ENCODE data around the gene SETMAR. TPM values are rescaled to one million over a fixed set of nuclear protein-coding genes. Genes with fewer than 3 reads are reported as not detected.

The SETMAR gene
- total RNA-seq (10 to 100 TPM in 3 of 5 donors, 1 to 10 TPM in 2; 3.1 to 28.0 (median 10.5) TPM), polyA plus RNA-seq (10 to 100 TPM; 11.5 to 15.7 (median 14.9) TPM)
- long read RNA-seq, donor 1, result 0 reads
- long read RNA-seq, donor 2, partial matches to known transcripts, result 0 of 1 reads
- long read RNA-seq, donor 2, other reads (novel, unspliced or antisense), result 0 of 1 reads
- long read RNA-seq, donor 3, partial matches to known transcripts, result 0 of 1 reads
- long read RNA-seq, donor 3, other reads (novel, unspliced or antisense), result 0 of 1 reads
- long read RNA-seq, donor 4, partial matches to known transcripts, result 0 of 1 reads
- long read RNA-seq, donor 4, other reads (novel, unspliced or antisense), result 0 of 1 reads
- long read RNA-seq, donor 5, partial matches to known transcripts, result 0 of 16 reads
- long read RNA-seq, donor 5, other reads (novel, unspliced or antisense), result 16 of 16 reads
- long read RNA-seq, donor 6, result 0 reads
- long read RNA-seq, donor 7, partial matches to known transcripts, result 0 of 2 reads
- long read RNA-seq, donor 7, other reads (novel, unspliced or antisense), result 0 of 2 reads
- long read RNA-seq, donor 8, partial matches to known transcripts, result 0 of 5 reads
- long read RNA-seq, donor 8, other reads (novel, unspliced or antisense), result 0 of 5 reads
- long read RNA-seq, donor 9, partial matches to known transcripts, result 0 of 2 reads
- long read RNA-seq, donor 9, other reads (novel, unspliced or antisense), result 0 of 2 reads
- long read RNA-seq, donor 10, result 0 reads

GRCh38 chr3:4303187-4304123, at the start of gene SETMAR:
Gene SETMAR (plus strand): TSS chr3:4303369. CDS start chr3:4303371, 2 bp downstream.
- Histone ChIP-seq H3K4me3 (peak within 1 kb of the TSS; percentile 56 to 81 (median 76)), H3K9me3 (no peaks in the 10 kb centered on the region), H3K36me3 (peaks cover 0 to 5% (median 2%) of the 10 kb centered on the region in 4 donors), H3K27me3 (no peaks in the 10 kb centered on the region), H3K27ac (peak within 1 kb of the TSS; percentile 91 to 98 (median 95)), H3K4me1 (peaks cover 13 to 45% (median 25%) of the 10 kb centered on the region in 4 donors)
- TF ChIP-seq POLR2AphosphoS5 (IDR thresholded peaks at IDR 0.05) (peak; percentile 65 to 69 (median 66)), CTCF (IDR thresholded peaks at IDR 0.05) (no peak), POLR2A (IDR thresholded peaks at IDR 0.05) (no peak)
- DNase-seq, result peak; percentile 92 to 96
- 0 to 1% (median 1%) methylated on average over 41 to 62 of the region's 62 CpGs for WGBS, 5 donors
- intact Hi-C loops (cut with DNase I; ENCODE audit: low total_unique reads), result no loop called here

- H3K27me3 ChIP-seq, result no peaks in the 10 kb centered on the region
- no peak overlapping the region for H3K4me3 ChIP-seq
- intact Hi-C loops (cut with DNase I; ENCODE audit: low total_unique reads), result no loop called here
- no peaks in the 10 kb centered on the region for H3K4me1 ChIP-seq
- no peaks in the 10 kb centered on the region for H3K9me3 ChIP-seq
- no peaks in the 10 kb centered on the region for H3K36me3 ChIP-seq
- TF ChIP-seq POLR2A (IDR thresholded peaks at IDR 0.05) (no peak), POLR2AphosphoS5 (IDR thresholded peaks at IDR 0.05) (no peak), CTCF (IDR thresholded peaks at IDR 0.05) (no peak), EP300 (IDR thresholded peaks at IDR 0.05) (no peak)
- DNase-seq, result no peak
- no peak overlapping the region for H3K27ac ChIP-seq
- WGBS, 5 donors, result 74 to 80% (median 76%) methylated on average over 6 of the region's 6 CpGs
These were observed 41.8 kb upstream of the SETMAR start for GRCh38 chr3:4261406-4261805.

GRCh38 chr3:4264040-4264439, 39.1 kb upstream of the SETMAR start:
- no peaks in the 10 kb centered on the region for H3K4me1 ChIP-seq
- peak in 1 of 2 donors; percentile 8 for DNase-seq
- H3K36me3 ChIP-seq, result no peaks in the 10 kb centered on the region
- no peak for TF ChIP-seq EP300 (IDR thresholded peaks at IDR 0.05)
- no peak for TF ChIP-seq POLR2AphosphoS5 (IDR thresholded peaks at IDR 0.05)
- intact Hi-C loops (cut with DNase I; ENCODE audit: low total_unique reads), result no loop called here
- H3K9me3 ChIP-seq, result no peaks in the 10 kb centered on the region
- no peak overlapping the region for H3K4me3 ChIP-seq
- H3K27ac ChIP-seq, result no peak overlapping the region
- WGBS, 5 donors, result 82 to 91% (median 88%) methylated on average over 6 of the region's 6 CpGs
- H3K27me3 ChIP-seq, result no peaks in the 10 kb centered on the region

- Histone ChIP-seq H3K4me3 (no peak overlapping the region), H3K27ac (no peak overlapping the region), H3K36me3 (no peaks in the 10 kb centered on the region), H3K4me1 (peaks cover 0 to 9% (median 4%) of the 10 kb centered on the region in 4 donors), H3K9me3 (no peaks in the 10 kb centered on the region), H3K27me3 (no peaks in the 10 kb centered on the region)
- 31 to 68% (median 45%) methylated on average over 3 of the region's 3 CpGs for WGBS, 5 donors
- TF ChIP-seq CTCF (IDR thresholded peaks at IDR 0.05) (no peak), POLR2A (IDR thresholded peaks at IDR 0.05) (no peak), EP300 (IDR thresholded peaks at IDR 0.05) (no peak), POLR2AphosphoS5 (IDR thresholded peaks at IDR 0.05) (no peak)
- intact Hi-C loops (cut with DNase I; ENCODE audit: low total_unique reads), result no loop called here
- DNase-seq, result peak in 1 of 2 donors; percentile 7
These were observed 32.4 kb upstream of the SETMAR start for GRCh38 chr3:4270720-4271119.

All from stomach (tissue), 19 donors.